K562 (cell line): ENCODE results near the gene LDAF1. TPM values are rescaled to one million over a fixed set of nuclear protein-coding genes. Genes with fewer than 3 reads are reported as not detected.

Experiments used
- ATAC-seq: fragments of 200-7000 bp; cut with Tn5 transposase; 3 replicates; pipeline ENCODE4 v1.9.1; 2020; ENCODE audit warnings: moderate library complexity
- BruUV-seq: library from RNA; stranded (reverse); fragments of 400-500 nt; replicated peaks from 2 replicates; lab custom pipeline; 2021; lab: Mats Ljungman, UMichigan
- CTCF ChIA-PET: fragments of 300-600 bp; formaldehyde crosslinking; extraction: SDS; loops from one replicate; lab custom pipeline; 2021; ENCODE audit warnings: low intra/inter-chr PET ratio; lab: Yijun Ruan, JAX
- POLR2A ChIA-PET: fragments of 300-600, 350-650 bp; sonication (Branson Sonifier 250); formaldehyde crosslinking; extraction: SDS; loops from one replicate; lab custom pipeline; 2021; ENCODE audit warnings: antibody characterized with exemption, inconsistent platforms; lab: Yijun Ruan, JAX
- DNase-seq, 4 experiments: peaks; one replicate each; pipeline versions ENCODE4 v3.0.0 to v3.0.0-alpha.2; 2011 to 2018; ENCODE audit warnings: low spot score in 3 of 4, mixed read lengths in 3 of 4; ENCODE audit errors: extremely low read depth in 1 of 4
- FAIRE-seq: peaks from 2 replicates; lab custom pipeline; 2011; peaks lifted over from hg19 to GRCh38; lab: Jason Lieb, UNC
- H2AFZ ChIP-seq: 2 replicates; pipeline ENCODE4 v1.6.0; 2011; ENCODE audit warnings: low read depth, low read length, control low read depth, inconsistent platforms
- H3K27ac ChIP-seq: fragments of 200-600 bp; 3 replicates; pipeline ENCODE4 v1.8.0; 2011; ENCODE audit warnings: low read depth, mild to moderate bottlenecking, control low read depth, inconsistent platforms, low read length, moderate library complexity, mixed read lengths; ENCODE audit errors: extremely low read depth
- H3K27me3 ChIP-seq, 2 experiments: fragments of 300-600 bp in 1 of 2; 2 replicates in 1 of 2; 3 replicates in 1 of 2; pipeline versions ENCODE4 v1.6.0 to v1.8.0; 2011; ENCODE audit warnings: inconsistent platforms in 2 of 2, low read length in 2 of 2, mild to moderate bottlenecking in 1 of 2, mixed read lengths in 1 of 2, moderate library complexity in 1 of 2; ENCODE audit not compliant: control insufficient read depth in 2 of 2, insufficient read depth in 2 of 2
- H3K36me3 ChIP-seq: fragments of 300-600 bp; 3 replicates; pipeline ENCODE4 v1.8.0; 2011; ENCODE audit warnings: mild to moderate bottlenecking, low read length, inconsistent platforms; ENCODE audit not compliant: control insufficient read depth, insufficient read depth
- H3K4me1 ChIP-seq, 2 experiments: fragments of 200-600 bp in 1 of 2; replicated peaks in 1 of 2; 2 replicates in 1 of 2; 3 replicates in 1 of 2; pipeline versions ENCODE4 v1.5.1 to v1.8.0; 2011; ENCODE audit warnings: inconsistent platforms in 2 of 2, low read length in 2 of 2, mild to moderate bottlenecking in 1 of 2, mixed read lengths in 1 of 2, moderate library complexity in 1 of 2; ENCODE audit not compliant: control insufficient read depth in 2 of 2, insufficient read depth in 2 of 2
- H3K4me2 ChIP-seq: 2 replicates; pipeline ENCODE4 v1.6.1; 2011; ENCODE audit warnings: low read length, control low read depth, inconsistent platforms, mixed read lengths; ENCODE audit not compliant: insufficient read depth
- H3K4me3 ChIP-seq: fragments of 200-600 bp; sonication (generic), shearing (Covaris generic); 2 replicates; pipeline ENCODE4 v1.5.1; 2016; ENCODE audit warnings: control low read depth, inconsistent platforms
- H3K79me2 ChIP-seq: fragments of 200-600 bp; 3 replicates; pipeline ENCODE4 v1.8.0; 2011; ENCODE audit warnings: low read length, inconsistent platforms; ENCODE audit not compliant: control insufficient read depth, insufficient read depth
- H3K9ac ChIP-seq, 2 experiments: 2 replicates each; pipeline versions ENCODE4 v1.6.0 to v1.6.1; 2011; ENCODE audit warnings: low read depth in 2 of 2, low read length in 2 of 2, control low read depth in 1 of 2, inconsistent platforms in 1 of 2, mild to moderate bottlenecking in 1 of 2, mixed read lengths in 1 of 2; ENCODE audit not compliant: insufficient read depth in 1 of 2
- H3K9me1 ChIP-seq: one replicate; pipeline ENCODE4 v1.6.0; 2011; ENCODE audit warnings: inconsistent platforms, mild to moderate bottlenecking, low read length, moderate library complexity; ENCODE audit not compliant: control insufficient read depth, insufficient read depth
- H3K9me3 ChIP-seq: replicated peaks from 2 replicates; pipeline ENCODE4 v1.5.1; 2011; ENCODE audit warnings: low read depth, low read length, inconsistent platforms; ENCODE audit not compliant: control insufficient read depth, insufficient read depth
- H4K20me1 ChIP-seq: replicated peaks from 2 replicates; pipeline ENCODE4 v1.6.1; 2011; ENCODE audit warnings: low read length, inconsistent platforms, mixed read lengths; ENCODE audit not compliant: control insufficient read depth, insufficient read depth
- CCAR2 ChIP-seq: fragments of 200-400 bp; formaldehyde crosslinking; IDR thresholded peaks from 2 replicates; pipeline ENCODE4 v1.6.1; 2017; ENCODE audit warnings: mild to moderate bottlenecking, low read depth, low read length
- PHF21A ChIP-seq: fragments of 450-650 bp; IDR thresholded peaks from 2 replicates; pipeline ENCODE4 v1.6.1; 2017; ENCODE audit warnings: low read depth, borderline replicate concordance
- TFAM ChIP-seq: fragments of 250-450 bp; sonication (Bioruptor Pico); conservative IDR thresholded peaks from 2 replicates; pipeline ENCODE4 v1.5.0; 2021; ENCODE audit warnings: mild to moderate bottlenecking, moderate library complexity
- ZNF77 ChIP-seq: fragments of 250-450 bp; sonication (Bioruptor Pico); IDR thresholded peaks from 2 replicates; pipeline ENCODE4 v1.5.0; 2020
- WGBS: fragments of 100-300 bp; shearing (Covaris generic); methylation state at CpG from one replicate; pipeline ENCODE4 v1.1.6; 2016; ENCODE audit warnings: low coverage, mixed read lengths; ENCODE audit not compliant: insufficient coverage; ENCODE audit errors: missing lambda C conversion rate; 5-methylcytosine and 5-hydroxymethylcytosine counted together
- in situ Hi-C: fragments of 300-500 bp; cut with MboI; formaldehyde crosslinking; loops from 4 replicates; pipeline ENCODE4 v1.15.0; 2018; ENCODE audit warnings: inconsistent platforms, mixed read lengths
- intact Hi-C: fragments of 100-400 bp; cut with micrococcal nuclease; formaldehyde crosslinking; loops from 2 replicates; pipeline ENCODE4 v1.14.2; 2022
- polyA plus RNA-seq, 8 experiments: library from polyadenylated mRNA; depleted of rRNA in 4 of 8; stranded (reverse) in 5 of 8; unstranded in 3 of 8; fragments of >200 nt; fragmentation: Nextera tagmentation in 2 of 8; fragmentation: Illumina TruSeq in 1 of 8; extraction: Ambion mirVana in 2 of 8; extraction: Trizol in 1 of 8; gene quantifications; 2 replicates each; pipeline versions ENCODE4 v1.2.1 to v1.2.3, GENCODE V29; 2011 to 2014; ENCODE audit warnings: inconsistent platforms in 1 of 8, missing spikeins in 1 of 8
- total RNA-seq, 7 experiments: library from RNA; depleted of rRNA in 6 of 7; stranded (reverse); fragments of >200 nt in 6 of 7; fragmentation: Illumina TruSeq in 2 of 7; extraction: Trizol in 2 of 7; gene quantifications; 2 replicates each; pipeline versions ENCODE4 v1.2.1 to v1.2.3, GENCODE V29; 2011 to 2021; ENCODE audit warnings: low replicate concordance in 1 of 7
- TF ChIP-seq, protein P1 (sequence below): sonication (generic); formaldehyde crosslinking; IDR thresholded peaks from 2 replicates; pipeline ENCODE4 v1.8.1; 2023; ENCODE audit warnings: mild to moderate bottlenecking, missing genetic modification reagents
- TF ChIP-seq, protein P2 (sequence below): fragments of 450-650 bp; IDR thresholded peaks from 2 replicates; pipeline ENCODE4 v1.6.1; 2016
- TF ChIP-seq, protein P3 (sequence below): IDR thresholded peaks from 2 replicates; pipeline ENCODE4 v1.6.1; 2012; ENCODE audit warnings: low read depth, low read length, improper control_type of control experiment, borderline replicate concordance
- TF ChIP-seq, protein P4 (sequence below): sonication (generic); formaldehyde crosslinking; IDR thresholded peaks from 2 replicates; pipeline ENCODE4 v1.8.0; 2022; ENCODE audit warnings: mild to moderate bottlenecking, missing genetic modification reagents

Gene LDAF1
- total and polyA plus RNA-seq, 9 of the 15 experiments (the other 6 are each of a cell fraction or from before 2014, with no cell fraction given) = 7.0 to 20.1 (median 12.5) TPM

DNA sequence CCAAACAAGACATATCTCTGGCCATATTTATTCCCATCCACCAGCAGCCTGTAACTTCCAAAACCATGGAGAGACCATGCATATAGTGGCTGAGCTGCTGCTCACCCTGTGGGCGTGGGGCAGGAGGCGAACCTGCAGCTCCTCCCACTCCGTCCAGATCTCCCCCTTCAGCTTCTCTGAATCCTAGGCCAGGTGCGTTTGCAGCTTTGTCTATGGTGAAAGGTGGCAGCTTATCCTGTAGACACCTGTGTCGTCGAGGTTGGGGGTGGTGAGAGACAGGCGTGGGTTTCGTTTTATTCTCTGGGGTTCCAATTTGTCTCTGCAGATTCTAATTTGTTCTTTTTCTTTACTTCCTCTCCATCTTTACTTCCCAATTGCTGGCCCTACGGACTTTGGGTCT, 65.3 kb downstream of the LDAF1 start:
- ATAC-seq = no peak
- CTCF ChIA-PET = no interaction called here

More for the DNA sequence above, 65.3 kb downstream of the LDAF1 start:
- Histone ChIP-seq H3K36me3 (no peaks in the 10 kb centered on the region), H3K9me1 (no peaks in the 10 kb centered on the region), H3K4me3 (no peak overlapping the region), H2AFZ (no peak overlapping the region), H3K9ac (no peak overlapping the region), H3K27ac (no peak overlapping the region), H3K79me2 (no peaks in the 10 kb centered on the region), H3K9me3 (no peaks in the 10 kb centered on the region), H3K4me2 (no peak overlapping the region), H3K4me1 (peaks cover 0 to 7% of the 10 kb centered on the region in 2 experiments; a peak in 2 of 5 replicates), H3K27me3 (peaks cover 3 to 6% of the 10 kb centered on the region in 2 experiments), H4K20me1 (no peaks in the 10 kb centered on the region)
- no peak for TF ChIP-seq ZNF77 (CRISPR knock-in tag)
- TF ChIP-seq, protein P1, sequence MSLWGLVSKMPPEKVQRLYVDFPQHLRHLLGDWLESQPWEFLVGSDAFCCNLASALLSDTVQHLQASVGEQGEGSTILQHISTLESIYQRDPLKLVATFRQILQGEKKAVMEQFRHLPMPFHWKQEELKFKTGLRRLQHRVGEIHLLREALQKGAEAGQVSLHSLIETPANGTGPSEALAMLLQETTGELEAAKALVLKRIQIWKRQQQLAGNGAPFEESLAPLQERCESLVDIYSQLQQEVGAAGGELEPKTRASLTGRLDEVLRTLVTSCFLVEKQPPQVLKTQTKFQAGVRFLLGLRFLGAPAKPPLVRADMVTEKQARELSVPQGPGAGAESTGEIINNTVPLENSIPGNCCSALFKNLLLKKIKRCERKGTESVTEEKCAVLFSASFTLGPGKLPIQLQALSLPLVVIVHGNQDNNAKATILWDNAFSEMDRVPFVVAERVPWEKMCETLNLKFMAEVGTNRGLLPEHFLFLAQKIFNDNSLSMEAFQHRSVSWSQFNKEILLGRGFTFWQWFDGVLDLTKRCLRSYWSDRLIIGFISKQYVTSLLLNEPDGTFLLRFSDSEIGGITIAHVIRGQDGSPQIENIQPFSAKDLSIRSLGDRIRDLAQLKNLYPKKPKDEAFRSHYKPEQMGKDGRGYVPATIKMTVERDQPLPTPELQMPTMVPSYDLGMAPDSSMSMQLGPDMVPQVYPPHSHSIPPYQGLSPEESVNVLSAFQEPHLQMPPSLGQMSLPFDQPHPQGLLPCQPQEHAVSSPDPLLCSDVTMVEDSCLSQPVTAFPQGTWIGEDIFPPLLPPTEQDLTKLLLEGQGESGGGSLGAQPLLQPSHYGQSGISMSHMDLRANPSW (CRISPR knock-in tag) = no peak
- TF ChIP-seq CCAR2 = no peak
- no peak for TF ChIP-seq PHF21A
- no peak for TF ChIP-seq TFAM
- TF ChIP-seq, protein P2, sequence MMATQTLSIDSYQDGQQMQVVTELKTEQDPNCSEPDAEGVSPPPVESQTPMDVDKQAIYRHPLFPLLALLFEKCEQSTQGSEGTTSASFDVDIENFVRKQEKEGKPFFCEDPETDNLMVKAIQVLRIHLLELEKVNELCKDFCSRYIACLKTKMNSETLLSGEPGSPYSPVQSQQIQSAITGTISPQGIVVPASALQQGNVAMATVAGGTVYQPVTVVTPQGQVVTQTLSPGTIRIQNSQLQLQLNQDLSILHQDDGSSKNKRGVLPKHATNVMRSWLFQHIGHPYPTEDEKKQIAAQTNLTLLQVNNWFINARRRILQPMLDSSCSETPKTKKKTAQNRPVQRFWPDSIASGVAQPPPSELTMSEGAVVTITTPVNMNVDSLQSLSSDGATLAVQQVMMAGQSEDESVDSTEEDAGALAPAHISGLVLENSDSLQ = no peak
- TF ChIP-seq, protein P3, sequence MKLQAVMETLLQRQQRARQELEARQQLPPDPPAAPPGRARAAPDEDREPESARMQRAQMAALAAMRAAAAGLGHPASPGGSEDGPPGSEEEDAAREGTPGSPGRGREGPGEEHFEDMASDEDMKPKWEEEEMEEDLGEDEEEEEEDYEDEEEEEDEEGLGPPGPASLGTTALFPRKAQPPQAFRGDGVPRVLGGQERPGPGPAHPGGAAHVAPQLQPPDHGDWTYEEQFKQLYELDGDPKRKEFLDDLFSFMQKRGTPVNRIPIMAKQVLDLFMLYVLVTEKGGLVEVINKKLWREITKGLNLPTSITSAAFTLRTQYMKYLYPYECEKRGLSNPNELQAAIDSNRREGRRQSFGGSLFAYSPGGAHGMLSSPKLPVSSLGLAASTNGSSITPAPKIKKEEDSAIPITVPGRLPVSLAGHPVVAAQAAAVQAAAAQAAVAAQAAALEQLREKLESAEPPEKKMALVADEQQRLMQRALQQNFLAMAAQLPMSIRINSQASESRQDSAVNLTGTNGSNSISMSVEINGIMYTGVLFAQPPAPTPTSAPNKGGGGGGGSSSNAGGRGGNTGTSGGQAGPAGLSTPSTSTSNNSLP = no peak
- TF ChIP-seq, protein P4, sequence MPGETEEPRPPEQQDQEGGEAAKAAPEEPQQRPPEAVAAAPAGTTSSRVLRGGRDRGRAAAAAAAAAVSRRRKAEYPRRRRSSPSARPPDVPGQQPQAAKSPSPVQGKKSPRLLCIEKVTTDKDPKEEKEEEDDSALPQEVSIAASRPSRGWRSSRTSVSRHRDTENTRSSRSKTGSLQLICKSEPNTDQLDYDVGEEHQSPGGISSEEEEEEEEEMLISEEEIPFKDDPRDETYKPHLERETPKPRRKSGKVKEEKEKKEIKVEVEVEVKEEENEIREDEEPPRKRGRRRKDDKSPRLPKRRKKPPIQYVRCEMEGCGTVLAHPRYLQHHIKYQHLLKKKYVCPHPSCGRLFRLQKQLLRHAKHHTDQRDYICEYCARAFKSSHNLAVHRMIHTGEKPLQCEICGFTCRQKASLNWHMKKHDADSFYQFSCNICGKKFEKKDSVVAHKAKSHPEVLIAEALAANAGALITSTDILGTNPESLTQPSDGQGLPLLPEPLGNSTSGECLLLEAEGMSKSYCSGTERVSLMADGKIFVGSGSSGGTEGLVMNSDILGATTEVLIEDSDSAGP (CRISPR knock-in tag) = no peak
- FAIRE-seq = no peak
- BruUV-seq = no TSS peak
- in situ Hi-C loops = no loop called here
- WGBS = 9% methylated on average over 9 of the region's 9 CpGs
- intact Hi-C loops = no loop called here
- DNase-seq = no peak
- POLR2A ChIA-PET = no interaction called here
